Omental fat pad (tissue), 4 donors: ENCODE measurements around the gene HERPUD1. TPM values are rescaled to one million over a fixed set of nuclear protein-coding genes. Genes with fewer than 3 reads are reported as not detected.
"Not testable (repeated sequence)": the region's sequence is repeated elsewhere in the genome, so short reads cannot be mapped to it uniquely, and the experiment has no call there.

Experiments
- ATAC-seq: fragments of 150-250 bp; one replicate; pipeline ENCODE4 v1.9.1; 2016; ENCODE audit warnings: mild to moderate bottlenecking, moderate library complexity; ENCODE audit not compliant: low FRiP score
- DNase-seq: peaks from one replicate; pipeline ENCODE4 v3.0.0-alpha.2; 2019; ENCODE audit warnings: low spot score
- total RNA-seq, 4 donors: library from RNA; depleted of rRNA; stranded (reverse); fragments of >200 nt; gene quantifications; one replicate each; pipeline ENCODE4 v1.1.0, GENCODE V29; 2016
- TF ChIP-seq, protein P1 (sequence below), 3 donors: fragments of 450-650 bp; IDR thresholded peaks; one replicate each; pipeline ENCODE4 v1.5.1; 2016 to 2017; ENCODE audit warnings: antibody characterized with exemption in 3 of 3, mild to moderate bottlenecking in 3 of 3, moderate library complexity in 2 of 3

HERPUD1 gene
- total RNA-seq, 4 donors from 2014 or later: 151 to 170 (median 162) TPM

DNA sequence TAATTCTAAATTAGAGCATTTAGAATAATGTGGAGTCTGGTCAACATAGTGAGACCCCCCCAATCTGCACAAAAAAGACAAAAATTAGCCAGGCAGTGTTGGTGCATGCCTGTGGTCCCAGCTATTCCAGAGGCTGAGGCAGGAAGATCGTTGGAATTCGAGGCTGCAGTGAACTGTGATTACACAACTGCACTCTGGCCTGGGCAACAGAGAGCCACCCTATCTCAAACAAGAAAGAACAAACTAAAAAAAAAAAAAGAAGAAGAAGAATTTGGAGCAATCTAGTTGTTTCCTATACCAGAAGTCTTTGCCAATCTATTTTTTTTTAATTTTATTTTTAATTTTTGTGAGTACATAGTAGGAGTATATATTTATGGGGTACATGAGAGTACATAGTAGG, 35.8 kb downstream of the HERPUD1 start:
- TF ChIP-seq, protein P1, sequence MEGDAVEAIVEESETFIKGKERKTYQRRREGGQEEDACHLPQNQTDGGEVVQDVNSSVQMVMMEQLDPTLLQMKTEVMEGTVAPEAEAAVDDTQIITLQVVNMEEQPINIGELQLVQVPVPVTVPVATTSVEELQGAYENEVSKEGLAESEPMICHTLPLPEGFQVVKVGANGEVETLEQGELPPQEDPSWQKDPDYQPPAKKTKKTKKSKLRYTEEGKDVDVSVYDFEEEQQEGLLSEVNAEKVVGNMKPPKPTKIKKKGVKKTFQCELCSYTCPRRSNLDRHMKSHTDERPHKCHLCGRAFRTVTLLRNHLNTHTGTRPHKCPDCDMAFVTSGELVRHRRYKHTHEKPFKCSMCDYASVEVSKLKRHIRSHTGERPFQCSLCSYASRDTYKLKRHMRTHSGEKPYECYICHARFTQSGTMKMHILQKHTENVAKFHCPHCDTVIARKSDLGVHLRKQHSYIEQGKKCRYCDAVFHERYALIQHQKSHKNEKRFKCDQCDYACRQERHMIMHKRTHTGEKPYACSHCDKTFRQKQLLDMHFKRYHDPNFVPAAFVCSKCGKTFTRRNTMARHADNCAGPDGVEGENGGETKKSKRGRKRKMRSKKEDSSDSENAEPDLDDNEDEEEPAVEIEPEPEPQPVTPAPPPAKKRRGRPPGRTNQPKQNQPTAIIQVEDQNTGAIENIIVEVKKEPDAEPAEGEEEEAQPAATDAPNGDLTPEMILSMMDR (IDR thresholded peaks at IDR 0.05): no peak
- ATAC-seq (no peak), DNase-seq (no peak)

GRCh38 chr16:56969769-56970168, 37.8 kb downstream of the HERPUD1 start:
- ATAC-seq (no peak), DNase-seq (no peak)
- TF ChIP-seq, protein P1 (IDR thresholded peaks at IDR 0.05): no peak

GRCh38 chr16:56970934-56971767, 39.2 kb downstream of the HERPUD1 start:
- ATAC-seq (no peak), DNase-seq (no peak)
- TF ChIP-seq, protein P1 (IDR thresholded peaks at IDR 0.05): no peak

- DNase-seq (no peak), ATAC-seq (no peak)
- TF ChIP-seq, protein P1 (IDR thresholded peaks at IDR 0.05): no peak
These were observed 39.8 kb downstream of the HERPUD1 start for GRCh38 chr16:56971768-56972043.

DNA sequence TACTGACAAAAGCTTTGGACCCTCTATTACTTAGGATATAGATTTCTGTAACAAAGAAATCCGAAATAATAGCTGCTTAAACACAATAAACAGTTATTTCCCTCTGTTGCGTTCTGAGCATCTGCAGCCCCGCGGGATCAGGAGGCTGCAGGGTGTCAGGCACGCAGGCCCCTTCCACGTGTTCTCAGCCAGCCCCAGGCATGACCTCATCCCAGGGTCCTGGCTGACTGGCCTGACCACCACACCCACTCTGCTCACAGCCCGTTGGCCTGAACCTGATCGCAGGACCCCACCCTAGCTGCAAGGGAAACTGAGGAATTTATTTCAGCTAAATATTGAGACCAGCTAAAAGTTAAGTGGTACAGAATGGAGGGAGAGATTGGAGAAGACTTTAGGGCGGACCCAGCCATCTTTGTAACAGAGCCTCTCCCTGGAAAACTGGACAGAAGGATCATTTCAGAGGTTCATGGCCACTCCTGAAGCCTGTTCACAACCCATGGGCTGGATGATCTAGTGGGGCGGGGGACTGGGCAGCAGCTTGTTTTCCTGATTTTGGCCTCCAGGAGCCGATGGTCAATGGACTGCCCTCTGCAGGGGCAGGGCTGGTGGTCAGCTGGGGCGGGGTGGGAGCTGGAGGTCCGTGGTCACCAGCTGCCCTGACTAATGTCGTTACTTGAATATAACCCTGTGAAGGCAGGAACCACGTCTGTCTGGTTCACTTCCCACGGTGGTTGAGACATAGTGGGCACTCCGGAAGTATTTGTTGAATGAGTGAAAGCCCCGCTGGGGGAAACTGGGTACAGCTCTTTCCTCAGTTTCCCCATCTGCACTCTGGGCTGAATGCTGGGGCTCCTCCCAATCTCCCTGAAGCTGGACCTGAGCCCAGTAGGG, 40.7 kb downstream of the HERPUD1 start:
- DNase-seq: no peak
- no peak for ATAC-seq
- TF ChIP-seq, protein P1 (IDR thresholded peaks at IDR 0.05): no peak

GRCh38 chr16:56973294-56973689, 41.4 kb downstream of the HERPUD1 start:
- TF ChIP-seq, protein P1 (IDR thresholded peaks at IDR 0.05): no peak
- ATAC-seq: no peak
- no peak for DNase-seq

DNA sequence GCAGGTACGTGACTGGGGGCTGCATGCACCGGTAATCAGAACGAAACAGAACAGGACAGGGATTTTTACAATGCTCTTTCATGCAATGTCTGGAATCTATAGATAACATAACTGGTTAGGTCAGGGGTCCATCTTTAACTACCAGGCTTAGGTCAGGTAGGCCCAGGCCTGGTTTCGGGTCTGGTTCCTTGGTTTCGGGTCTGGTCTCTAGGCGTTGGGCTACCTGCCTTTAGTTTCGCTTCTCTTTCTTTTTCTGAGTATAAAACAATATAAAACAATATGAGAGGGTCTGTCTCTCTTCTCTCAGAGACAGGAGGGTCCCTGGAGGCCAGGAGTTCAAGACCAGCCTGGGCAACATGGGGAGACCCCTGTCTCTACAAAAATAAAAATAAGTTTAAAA, 42.0 kb downstream of the HERPUD1 start:
- ATAC-seq, DNase-seq: not testable (repeated sequence)
